Measurements from ENCODE around the gene C7orf57.

The C7orf57 gene

DNA sequence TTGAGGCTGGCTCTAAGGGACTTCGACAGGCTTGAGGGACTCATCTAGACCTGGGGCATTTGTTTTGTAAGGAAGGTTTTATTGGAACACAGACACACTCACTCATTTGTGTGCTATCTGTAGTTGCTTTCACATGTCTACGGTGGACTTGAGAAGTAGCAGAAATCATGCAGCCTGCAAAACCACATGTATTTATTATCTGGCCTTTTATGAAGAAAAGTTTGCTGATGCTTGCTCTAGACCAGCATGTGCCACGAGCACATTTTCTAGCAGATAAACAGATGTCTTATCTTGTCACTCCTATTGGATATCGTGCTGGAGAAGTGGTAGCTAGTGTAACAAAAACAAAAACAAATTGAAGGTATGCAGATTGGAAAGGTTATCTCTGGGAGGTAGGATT lies 63.5 kb downstream of the C7orf57 start:
- Histone ChIP-seq H3K4me3 (ENCODE audit: low read depth in 1 of 2, low read length in 2 of 2) (no peak overlapping the region), H3K79me2 (ENCODE audit: insufficient read depth, low read length) (no peaks in the 10 kb centered on the region), H2AFZ (ENCODE audit: low read depth, low read length) (no peak overlapping the region), H3K27ac (ENCODE audit: low read length) (no peak overlapping the region), H4K20me1 (ENCODE audit: insufficient read depth, low read length) (no peaks in the 10 kb centered on the region; the same call in 1 of the 2 replicates), H3K36me3 (ENCODE audit: insufficient read depth, low read length) (no peaks in the 10 kb centered on the region), H3K4me1 (ENCODE audit: insufficient read depth, low read length) (no peaks in the 10 kb centered on the region), H3K4me2 (ENCODE audit: insufficient read depth, low read length) (no peak overlapping the region), H3K9me3 (ENCODE audit: insufficient read depth, low read length, severe bottlenecking) (no peaks in the 10 kb centered on the region), H3K9ac (ENCODE audit: low read depth, low read length) (no peak overlapping the region), H3K27me3 (ENCODE audit: insufficient read depth, low read length, poor library complexity) (no peaks in the 10 kb centered on the region)
- DNase-seq, result no peak
- TF ChIP-seq EZH2 (IDR thresholded peaks at IDR 0.05; ENCODE audit: borderline replicate concordance, low read depth, low read length, severe bottlenecking), result no peak
- TF ChIP-seq, protein P1, sequence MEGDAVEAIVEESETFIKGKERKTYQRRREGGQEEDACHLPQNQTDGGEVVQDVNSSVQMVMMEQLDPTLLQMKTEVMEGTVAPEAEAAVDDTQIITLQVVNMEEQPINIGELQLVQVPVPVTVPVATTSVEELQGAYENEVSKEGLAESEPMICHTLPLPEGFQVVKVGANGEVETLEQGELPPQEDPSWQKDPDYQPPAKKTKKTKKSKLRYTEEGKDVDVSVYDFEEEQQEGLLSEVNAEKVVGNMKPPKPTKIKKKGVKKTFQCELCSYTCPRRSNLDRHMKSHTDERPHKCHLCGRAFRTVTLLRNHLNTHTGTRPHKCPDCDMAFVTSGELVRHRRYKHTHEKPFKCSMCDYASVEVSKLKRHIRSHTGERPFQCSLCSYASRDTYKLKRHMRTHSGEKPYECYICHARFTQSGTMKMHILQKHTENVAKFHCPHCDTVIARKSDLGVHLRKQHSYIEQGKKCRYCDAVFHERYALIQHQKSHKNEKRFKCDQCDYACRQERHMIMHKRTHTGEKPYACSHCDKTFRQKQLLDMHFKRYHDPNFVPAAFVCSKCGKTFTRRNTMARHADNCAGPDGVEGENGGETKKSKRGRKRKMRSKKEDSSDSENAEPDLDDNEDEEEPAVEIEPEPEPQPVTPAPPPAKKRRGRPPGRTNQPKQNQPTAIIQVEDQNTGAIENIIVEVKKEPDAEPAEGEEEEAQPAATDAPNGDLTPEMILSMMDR (IDR thresholded peaks at IDR 0.05; ENCODE audit: borderline replicate concordance, extremely low read depth, low read length, poor library complexity, severe bottlenecking), result no peak
- no peak for ATAC-seq (ENCODE audit: insufficient read depth, low read depth)

DNA sequence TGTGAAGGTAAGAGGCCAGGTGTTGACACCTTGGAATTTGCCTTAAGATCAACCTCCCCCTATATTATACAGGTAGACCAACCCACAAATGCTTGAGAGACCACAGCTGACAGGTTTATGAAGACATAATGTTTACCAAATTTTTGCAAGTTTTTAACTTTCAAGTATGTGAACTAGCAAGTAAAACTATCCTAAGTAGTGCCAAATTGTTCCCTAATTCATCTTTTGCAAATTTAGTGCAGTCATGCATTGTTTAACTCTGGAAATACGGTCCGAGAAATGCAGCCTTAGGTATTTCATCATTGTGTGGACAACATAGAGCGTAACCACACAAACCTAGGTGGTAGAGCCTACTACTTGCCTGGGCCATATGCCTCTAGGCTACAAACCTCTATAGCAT lies 64.4 kb downstream of the C7orf57 start:
- TF ChIP-seq, protein P1 (IDR thresholded peaks at IDR 0.05; ENCODE audit: borderline replicate concordance, extremely low read depth, low read length, poor library complexity, severe bottlenecking), result no peak
- no peak for TF ChIP-seq EZH2 (IDR thresholded peaks at IDR 0.05; ENCODE audit: borderline replicate concordance, low read depth, low read length, severe bottlenecking)
- no peak for DNase-seq
- Histone ChIP-seq H3K4me3 (ENCODE audit: low read depth in 1 of 2, low read length in 2 of 2) (no peak overlapping the region), H2AFZ (ENCODE audit: low read depth, low read length) (no peak overlapping the region), H3K36me3 (ENCODE audit: insufficient read depth, low read length) (no peaks in the 10 kb centered on the region), H3K27ac (ENCODE audit: low read length) (no peak overlapping the region), H3K79me2 (ENCODE audit: insufficient read depth, low read length) (no peaks in the 10 kb centered on the region), H3K27me3 (ENCODE audit: insufficient read depth, low read length, poor library complexity) (no peaks in the 10 kb centered on the region), H3K4me2 (ENCODE audit: insufficient read depth, low read length) (no peak overlapping the region), H3K9me3 (ENCODE audit: insufficient read depth, low read length, severe bottlenecking) (no peaks in the 10 kb centered on the region), H4K20me1 (ENCODE audit: insufficient read depth, low read length) (no peaks in the 10 kb centered on the region; the same call in 1 of the 2 replicates), H3K4me1 (ENCODE audit: insufficient read depth, low read length) (no peaks in the 10 kb centered on the region), H3K9ac (ENCODE audit: low read depth, low read length) (no peak overlapping the region)
- no peak for ATAC-seq (ENCODE audit: insufficient read depth, low read depth)

DNA sequence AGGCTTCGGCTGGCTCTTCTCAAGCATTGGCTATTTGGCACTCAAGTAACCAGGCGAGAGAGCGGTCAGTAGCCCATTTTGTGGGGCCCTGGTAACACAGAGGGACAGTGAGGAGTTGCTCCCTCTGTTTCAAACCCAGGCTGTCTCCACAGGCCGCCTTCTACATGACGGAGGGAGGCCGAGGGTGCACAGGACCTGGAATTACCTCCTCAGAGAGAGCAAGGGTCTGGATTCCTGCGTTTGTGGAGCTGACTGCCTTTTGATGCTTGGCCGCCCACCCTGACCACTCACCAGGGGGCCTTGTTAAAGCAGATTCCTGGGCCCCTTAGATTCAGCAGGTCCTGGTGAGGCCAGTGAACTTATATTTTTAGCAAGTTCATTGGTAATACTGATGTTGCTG lies 66.0 kb downstream of the C7orf57 start:
- DNase-seq (no peak), ATAC-seq (ENCODE audit: insufficient read depth, low read depth) (no peak)
- Histone ChIP-seq H3K79me2 (ENCODE audit: insufficient read depth, low read length) (no peaks in the 10 kb centered on the region), H4K20me1 (ENCODE audit: insufficient read depth, low read length) (no peaks in the 10 kb centered on the region; the same call in 1 of the 2 replicates), H3K9me3 (ENCODE audit: insufficient read depth, low read length, severe bottlenecking) (no peaks in the 10 kb centered on the region), H3K9ac (ENCODE audit: low read depth, low read length) (no peak overlapping the region), H3K4me3 (ENCODE audit: low read depth in 1 of 2, low read length in 2 of 2) (no peak overlapping the region), H2AFZ (ENCODE audit: low read depth, low read length) (no peak overlapping the region), H3K36me3 (ENCODE audit: insufficient read depth, low read length) (no peaks in the 10 kb centered on the region), H3K4me2 (ENCODE audit: insufficient read depth, low read length) (no peak overlapping the region), H3K4me1 (ENCODE audit: insufficient read depth, low read length) (no peaks in the 10 kb centered on the region), H3K27me3 (ENCODE audit: insufficient read depth, low read length, poor library complexity) (no peaks in the 10 kb centered on the region), H3K27ac (ENCODE audit: low read length) (no peak overlapping the region)
- TF ChIP-seq, protein P1 (IDR thresholded peaks at IDR 0.05; ENCODE audit: borderline replicate concordance, extremely low read depth, low read length, poor library complexity, severe bottlenecking), result no peak
- no peak for TF ChIP-seq EZH2 (IDR thresholded peaks at IDR 0.05; ENCODE audit: borderline replicate concordance, low read depth, low read length, severe bottlenecking)

DNA sequence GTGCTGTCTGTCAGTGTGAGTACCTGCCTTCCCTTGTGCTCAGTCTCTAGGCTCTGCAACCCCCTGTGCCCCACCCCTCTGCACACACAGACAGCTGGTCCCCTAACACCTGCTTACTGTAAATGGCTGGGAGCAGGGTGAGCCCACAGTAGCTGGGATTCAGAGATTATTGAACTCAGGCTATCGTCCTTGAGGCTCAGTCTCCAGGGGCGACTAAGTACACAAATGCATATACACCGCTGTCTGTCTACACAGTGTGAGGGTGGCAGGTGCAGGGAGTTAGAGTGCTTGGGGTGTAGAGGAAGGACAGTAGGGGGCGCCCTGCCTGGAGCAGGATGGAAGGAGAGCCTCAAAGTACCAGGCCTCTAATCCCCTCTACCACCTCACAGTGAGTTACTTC lies 66.6 kb downstream of the C7orf57 start:
- no peak overlapping the region for H3K9ac ChIP-seq (ENCODE audit: low read depth, low read length)
- H3K79me2 ChIP-seq (ENCODE audit: insufficient read depth, low read length), result no peaks in the 10 kb centered on the region
- ATAC-seq (ENCODE audit: insufficient read depth, low read depth) (no peak), DNase-seq (no peak)
- no peak overlapping the region for H3K27ac ChIP-seq (ENCODE audit: low read length)
- TF ChIP-seq, protein P1 (IDR thresholded peaks at IDR 0.05; ENCODE audit: borderline replicate concordance, extremely low read depth, low read length, poor library complexity, severe bottlenecking), result peak; percentile 36
- no peak for TF ChIP-seq EZH2 (IDR thresholded peaks at IDR 0.05; ENCODE audit: borderline replicate concordance, low read depth, low read length, severe bottlenecking)
- H3K4me2 ChIP-seq (ENCODE audit: insufficient read depth, low read length), result no peak overlapping the region
- no peaks in the 10 kb centered on the region for H3K36me3 ChIP-seq (ENCODE audit: insufficient read depth, low read length)
- no peaks in the 10 kb centered on the region; the same call in 1 of the 2 replicates for H4K20me1 ChIP-seq (ENCODE audit: insufficient read depth, low read length)
- H3K4me3 ChIP-seq (ENCODE audit: low read depth in 1 of 2, low read length in 2 of 2), result no peak overlapping the region
- H2AFZ ChIP-seq (ENCODE audit: low read depth, low read length), result no peak overlapping the region
- no peaks in the 10 kb centered on the region for H3K4me1 ChIP-seq (ENCODE audit: insufficient read depth, low read length)
- no peaks in the 10 kb centered on the region for H3K9me3 ChIP-seq (ENCODE audit: insufficient read depth, low read length, severe bottlenecking)
- no peaks in the 10 kb centered on the region for H3K27me3 ChIP-seq (ENCODE audit: insufficient read depth, low read length, poor library complexity)

Measured in DND-41 (cell line).